ENCODE measurements around the gene HMBS.
A peak's percentile ranks its signal among the peaks of the same experiment; 100 is the strongest.

HMBS gene

GRCh38 chr11:119067371-119068222 lies 17.1 kb upstream of the HMBS start, which contains the start of gene VPS11:
Gene VPS11 (plus strand): TSS chr11:119067818. CDS start chr11:119067824, 6 bp downstream.
- peak; percentile 98 for DNase-seq (ENCODE audit: low spot score)

- no peak for DNase-seq (ENCODE audit: low spot score)
Observed at GRCh38 chr11:119077839-119078238, 6.8 kb upstream of the HMBS start.

- DNase-seq (ENCODE audit: low spot score): no peak
Observed at GRCh38 chr11:119078675-119079420, 5.8 kb upstream of the HMBS start.

- DNase-seq (ENCODE audit: low spot score): no peak
Observed at GRCh38 chr11:119081682-119082260, 2.9 kb upstream of the HMBS start.

GRCh38 chr11:119085437-119085847 lies 761 bp downstream of the HMBS start:
- DNase-seq (ENCODE audit: low spot score): no peak

GRCh38 chr11:119087123-119087522 lies 2.4 kb downstream of the HMBS start:
- DNase-seq (ENCODE audit: low spot score): no peak

GRCh38 chr11:119087747-119088241 lies 3.1 kb downstream of the HMBS start:
- no peak for DNase-seq (ENCODE audit: low spot score)

- no peak for DNase-seq (ENCODE audit: low spot score)
Observed at GRCh38 chr11:119088406-119088805, 3.7 kb downstream of the HMBS start.

GRCh38 chr11:119089319-119089718 lies 4.6 kb downstream of the HMBS start:
- DNase-seq (ENCODE audit: low spot score): no peak

GRCh38 chr11:119091178-119091577 lies 6.5 kb downstream of the HMBS start:
- DNase-seq (ENCODE audit: low spot score): no peak

GRCh38 chr11:119091966-119092879 lies 7.5 kb downstream of the HMBS start:
- no peak for DNase-seq (ENCODE audit: low spot score)

GRCh38 chr11:119092880-119093842 lies 8.5 kb downstream of the HMBS start:
- DNase-seq (ENCODE audit: low spot score): no peak

- peak; percentile 33 for DNase-seq (ENCODE audit: low spot score)
Observed at GRCh38 chr11:119093942-119094815, 9.5 kb downstream of the HMBS start.

GRCh38 chr11:119094816-119095065 lies 10.1 kb downstream of the HMBS start:
- no peak for DNase-seq (ENCODE audit: low spot score)

- DNase-seq (ENCODE audit: low spot score): peak; percentile 100
Observed at GRCh38 chr11:119095066-119095880, 10.6 kb downstream of the HMBS start.

- DNase-seq (ENCODE audit: low spot score): no peak
Observed at GRCh38 chr11:119099711-119100110, 15.0 kb downstream of the HMBS start.

GRCh38 chr11:119100246-119100970 lies 15.7 kb downstream of the HMBS start:
- DNase-seq (ENCODE audit: low spot score): no peak
